Liver (tissue), 9 donors: ENCODE measurements around the gene ITPRIPL2. TPM values are rescaled to one million over a fixed set of nuclear protein-coding genes. Genes with fewer than 3 reads are reported as not detected.

ENCODE experiments used
- DNase-seq: peaks from one replicate; pipeline ENCODE4 v3.0.0-alpha.2; 2017; ENCODE audit warnings: low spot score
- H3K27ac ChIP-seq, 2 donors: one replicate each; pipeline ENCODE4 v1.7.0; 2013; ENCODE audit warnings: inconsistent platforms in 2 of 2, low read length in 2 of 2, control low read depth in 1 of 2, low read depth in 1 of 2, mild to moderate bottlenecking in 1 of 2
- H3K27me3 ChIP-seq, 4 donors: one replicate each; pipeline versions ENCODE4 v1.6.1 to v1.7.0; 2013; ENCODE audit warnings: low read length in 3 of 4, inconsistent platforms in 1 of 4, mild to moderate bottlenecking in 1 of 4, moderate library complexity in 1 of 4; ENCODE audit not compliant: control insufficient read depth in 4 of 4, insufficient read depth in 4 of 4
- H3K36me3 ChIP-seq, 4 donors: one replicate each; pipeline versions ENCODE4 v1.6.1 to v1.7.0; 2013; ENCODE audit warnings: low read length in 3 of 4, mild to moderate bottlenecking in 3 of 4, low read depth in 1 of 4, moderate library complexity in 1 of 4; ENCODE audit not compliant: control insufficient read depth in 4 of 4, insufficient read depth in 3 of 4
- H3K4me1 ChIP-seq, 4 donors: one replicate each; pipeline versions ENCODE4 v1.6.1 to v1.7.0; 2013; ENCODE audit warnings: low read length in 3 of 4, mild to moderate bottlenecking in 3 of 4, moderate library complexity in 1 of 4; ENCODE audit not compliant: control insufficient read depth in 4 of 4, insufficient read depth in 4 of 4
- H3K4me3 ChIP-seq, 3 donors: one replicate each; pipeline versions ENCODE4 v1.6.1 to v1.7.0; 2013; ENCODE audit warnings: low read length in 3 of 3, control low read depth in 1 of 3, low read depth in 1 of 3, mild to moderate bottlenecking in 1 of 3
- H3K9ac ChIP-seq, 2 donors: one replicate each; pipeline ENCODE4 v1.7.0; 2013; ENCODE audit warnings: low read length in 2 of 2, mild to moderate bottlenecking in 2 of 2, moderate library complexity in 2 of 2, control low read depth in 1 of 2, low read depth in 1 of 2
- H3K9me3 ChIP-seq, 4 donors: one replicate each; pipeline versions ENCODE4 v1.6.1 to v1.7.0; 2013; ENCODE audit warnings: low read length in 3 of 4; ENCODE audit not compliant: control insufficient read depth in 4 of 4
- CTCF ChIP-seq: fragments of 150-350 bp; IDR thresholded peaks from 2 replicates; pipeline ENCODE4 v1.5.1; 2017; ENCODE audit warnings: improper control_type of control experiment, low read depth, low read length; ENCODE audit not compliant: missing input control
- EGR1 ChIP-seq, 2 donors: IDR thresholded peaks; 2 replicates each; pipeline ENCODE4 v1.6.1; 2016 to 2018; ENCODE audit warnings: antibody characterized with exemption in 2 of 2, low read depth in 2 of 2
- FOXA1 ChIP-seq: IDR thresholded peaks from 2 replicates; pipeline ENCODE4 v1.6.1; 2016; ENCODE audit warnings: antibody characterized with exemption
- FOXA2 ChIP-seq: IDR thresholded peaks from 2 replicates; pipeline ENCODE4 v1.6.1; 2016; ENCODE audit warnings: antibody characterized with exemption
- GABPA ChIP-seq, 2 donors: IDR thresholded peaks in 1 of 2; conservative IDR thresholded peaks in 1 of 2; 2 replicates each; pipeline ENCODE4 v1.6.1; 2016; ENCODE audit warnings: antibody characterized with exemption in 2 of 2, mild to moderate bottlenecking in 1 of 2, moderate library complexity in 1 of 2
- HNF4A ChIP-seq, 2 donors: conservative IDR thresholded peaks; 2 replicates each; pipeline ENCODE4 v1.6.1; 2016; ENCODE audit warnings: antibody characterized with exemption in 2 of 2, mild to moderate bottlenecking in 2 of 2
- HNF4G ChIP-seq: IDR thresholded peaks from 2 replicates; pipeline ENCODE4 v1.6.1; 2016; ENCODE audit warnings: antibody characterized with exemption
- JUND ChIP-seq, 2 donors: IDR thresholded peaks; 2 replicates each; pipeline ENCODE4 v1.6.1; 2016; ENCODE audit warnings: antibody characterized with exemption in 2 of 2
- NR2F2 ChIP-seq: IDR thresholded peaks from 2 replicates; pipeline ENCODE4 v1.6.1; 2016; ENCODE audit warnings: antibody characterized with exemption
- RAD21 ChIP-seq, 2 donors: IDR thresholded peaks; 2 replicates each; pipeline ENCODE4 v1.6.1; 2016; ENCODE audit warnings: antibody characterized with exemption in 2 of 2, mild to moderate bottlenecking in 2 of 2
- REST ChIP-seq: IDR thresholded peaks from 2 replicates; pipeline ENCODE4 v1.6.1; 2016; ENCODE audit warnings: antibody characterized with exemption, mild to moderate bottlenecking
- RXRA ChIP-seq, 2 donors: IDR thresholded peaks; 2 replicates each; pipeline ENCODE4 v1.6.1; 2017 to 2018; ENCODE audit warnings: antibody characterized with exemption in 2 of 2, mild to moderate bottlenecking in 1 of 2
- SP1 ChIP-seq: IDR thresholded peaks from 2 replicates; pipeline ENCODE4 v1.6.1; 2018; ENCODE audit warnings: antibody characterized with exemption, mild to moderate bottlenecking
- TAF1 ChIP-seq: conservative IDR thresholded peaks from 2 replicates; pipeline ENCODE4 v1.6.1; 2016; ENCODE audit warnings: antibody characterized with exemption, mild to moderate bottlenecking
- YY1 ChIP-seq: IDR thresholded peaks from 2 replicates; pipeline ENCODE4 v1.6.1; 2016; ENCODE audit warnings: antibody characterized with exemption, mild to moderate bottlenecking
- WGBS: extraction: QIAGEN DNeasy Blood & Tissue Kit; methylation state at CpG from one replicate; pipeline ENCODE4 v1.1.7; 2013; 5-methylcytosine and 5-hydroxymethylcytosine counted together
- polyA plus RNA-seq, 2 donors: library from polyadenylated mRNA; stranded (reverse) in 1 of 2; unstranded in 1 of 2; fragments of 200-250 nt in 1 of 2; fragments of >200 nt in 1 of 2; fragmentation: Nextera tagmentation in 1 of 2; extraction: Ambion mirVana in 1 of 2; gene quantifications; one replicate each; pipeline versions ENCODE4 v1.2.1 to v1.2.3, GENCODE V29; 2013 to 2015
- total RNA-seq, 2 donors: library from RNA; depleted of rRNA; stranded (reverse); fragments of >200 nt; gene quantifications; one replicate each; pipeline ENCODE4 v1.2.3, GENCODE V29; 2014
- TF ChIP-seq, protein P1 (sequence below): IDR thresholded peaks from 2 replicates; pipeline ENCODE4 v1.6.1; 2016; ENCODE audit warnings: antibody characterized with exemption
- TF ChIP-seq, protein P2 (sequence below): IDR thresholded peaks from 2 replicates; pipeline ENCODE4 v1.6.1; 2016; ENCODE audit warnings: antibody characterized with exemption
- donor health status: healthy.
- donor health status: healthy.
- donor health status: healthy.
- donor health status: healthy.
- donor health status: healthy.

Gene ITPRIPL2
- total and polyA plus RNA-seq, 4 donors, result 2.2 to 14.3 (median 5.5) TPM

DNA sequence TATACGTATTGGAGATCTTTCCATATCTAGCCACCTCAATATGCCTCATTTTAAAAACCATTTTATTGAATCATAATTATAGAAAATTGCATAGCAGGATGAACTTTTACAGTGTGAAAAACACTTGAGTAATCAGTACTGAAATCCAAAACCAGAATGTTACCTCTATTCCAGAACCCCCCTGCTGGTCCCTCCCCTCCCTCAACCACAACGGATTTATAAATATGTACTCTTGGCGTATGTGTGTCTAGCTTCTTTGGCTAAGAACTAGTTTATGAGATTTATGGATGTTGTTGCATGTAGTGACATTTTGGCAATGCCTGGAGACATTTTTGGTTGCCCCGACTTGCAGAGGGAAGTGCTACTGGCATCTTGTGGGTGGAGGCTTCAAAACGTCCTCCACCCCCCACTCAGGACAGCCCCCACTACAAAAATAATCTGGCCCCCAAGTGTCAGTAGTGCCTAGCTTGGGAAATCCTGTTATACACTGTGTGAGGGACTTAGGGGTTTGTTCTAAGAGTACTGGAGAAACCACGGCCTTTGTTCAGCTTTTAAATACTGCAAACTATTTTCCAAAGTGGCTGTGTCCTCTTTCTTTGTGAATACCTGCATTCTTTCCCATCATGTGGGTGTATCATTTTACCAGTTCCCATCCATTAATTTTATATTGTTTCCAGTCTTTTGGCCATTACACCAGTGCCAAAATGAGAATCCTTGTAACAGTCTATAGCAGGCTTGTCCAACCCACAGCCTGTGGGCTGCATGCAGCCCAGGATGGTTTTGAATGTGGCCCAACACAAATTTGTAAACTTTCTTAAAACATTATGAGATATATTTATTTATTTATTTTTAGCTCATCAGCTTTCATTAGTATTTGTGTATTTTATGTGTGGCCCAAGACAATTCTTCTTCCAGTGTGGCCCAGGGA, 23.7 kb downstream of the ITPRIPL2 start:
- no peaks in the 10 kb centered on the region for H3K27me3 ChIP-seq
- DNase-seq, result no peak
- WGBS, result 68% methylated on average over 6 of the region's 6 CpGs
- no peak overlapping the region for H3K4me3 ChIP-seq
- TF ChIP-seq TAF1, result no peak
- TF ChIP-seq REST, result no peak
- TF ChIP-seq CTCF, result no peak
- no peak for TF ChIP-seq NR2F2
- TF ChIP-seq, protein P1, sequence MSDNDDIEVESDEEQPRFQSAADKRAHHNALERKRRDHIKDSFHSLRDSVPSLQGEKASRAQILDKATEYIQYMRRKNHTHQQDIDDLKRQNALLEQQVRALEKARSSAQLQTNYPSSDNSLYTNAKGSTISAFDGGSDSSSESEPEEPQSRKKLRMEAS, result no peak
- no peak for TF ChIP-seq FOXA1
- TF ChIP-seq SP1, result no peak
- TF ChIP-seq YY1, result no peak
- H3K4me1 ChIP-seq, result peaks cover 0 to 11% (median 3%) of the 10 kb centered on the region in 4 donors
- H3K27ac ChIP-seq, result no peak overlapping the region
- H3K36me3 ChIP-seq, result no peaks in the 10 kb centered on the region
- no peak overlapping the region for H3K9ac ChIP-seq
- no peaks in the 10 kb centered on the region for H3K9me3 ChIP-seq

- WGBS, result 11% methylated on average over 4 of the region's 4 CpGs
- Histone ChIP-seq H3K4me1 (peaks cover 0 to 11% (median 3%) of the 10 kb centered on the region in 4 donors), H3K27ac (no peak overlapping the region), H3K9me3 (no peaks in the 10 kb centered on the region), H3K4me3 (no peak overlapping the region), H3K9ac (no peak overlapping the region), H3K27me3 (no peaks in the 10 kb centered on the region), H3K36me3 (no peaks in the 10 kb centered on the region)
- DNase-seq, result no peak
- TF ChIP-seq HNF4A (conservative IDR thresholded peaks at IDR 0.05), result no peak
- no peak for TF ChIP-seq TAF1
- TF ChIP-seq RAD21 (IDR thresholded peaks at IDR 0.05), result no peak
- no peak for TF ChIP-seq FOXA2
- no peak for TF ChIP-seq FOXA1
- TF ChIP-seq SP1, result peak; percentile 29
- no peak for TF ChIP-seq GABPA (IDR thresholded peaks at IDR 0.05 in 1 of 2, conservative IDR thresholded peaks at IDR 0.05 in 1 of 2)
- no peak for TF ChIP-seq HNF4G
- no peak for TF ChIP-seq REST
- no peak for TF ChIP-seq JUND (IDR thresholded peaks at IDR 0.05)
- TF ChIP-seq NR2F2, result no peak
- TF ChIP-seq EGR1 (IDR thresholded peaks at IDR 0.05; ENCODE audit: low read depth in 2 of 2), result peak in 1 of 2 donors; percentile 18
- TF ChIP-seq, protein P1, result peak; percentile 56
- TF ChIP-seq, protein P2, sequence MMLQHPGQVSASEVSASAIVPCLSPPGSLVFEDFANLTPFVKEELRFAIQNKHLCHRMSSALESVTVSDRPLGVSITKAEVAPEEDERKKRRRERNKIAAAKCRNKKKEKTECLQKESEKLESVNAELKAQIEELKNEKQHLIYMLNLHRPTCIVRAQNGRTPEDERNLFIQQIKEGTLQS, result no peak
- peak; percentile 65 for TF ChIP-seq YY1
- no peak for TF ChIP-seq CTCF
- TF ChIP-seq RXRA (IDR thresholded peaks at IDR 0.05), result peak in 1 of 2 donors; percentile 19
Observed at GRCh38 chr16:19138601-19139000, 24.8 kb downstream of the ITPRIPL2 start.
